H1 (cell line): ENCODE results near the gene RETREG1. TPM values are rescaled to one million over a fixed set of nuclear protein-coding genes. Genes with fewer than 3 reads are reported as not detected.

Source experiments
- CTCF ChIA-PET: fragments of 300-600 bp; sonication (Branson Sonifier 250); formaldehyde crosslinking; loops from one replicate; lab custom pipeline; 2021; ENCODE audit not compliant: partially characterized antibody; lab: Charles Lee
- POLR2A ChIA-PET: fragments of 300-600 bp; sonication (Branson Sonifier 250); formaldehyde crosslinking; loops from one replicate; lab custom pipeline; 2021; ENCODE audit warnings: inconsistent platforms; ENCODE audit not compliant: partially characterized antibody; lab: Charles Lee
- DNase-seq, 2 experiments: peaks; one replicate each; pipeline versions ENCODE4 v3.0.0 to v3.0.0-alpha.2; 2010 to 2022; ENCODE audit warnings: low spot score in 2 of 2, low read depth in 1 of 2, mixed read lengths in 1 of 2
- FAIRE-seq: peaks from 2 replicates; lab custom pipeline; 2011; peaks lifted over from hg19 to GRCh38; lab: Jason Lieb, UNC
- H2AFZ ChIP-seq: 2 replicates; pipeline ENCODE4 v1.8.1; 2012; ENCODE audit warnings: low read length, inconsistent platforms
- H2AK5ac ChIP-seq: 2 replicates; pipeline ENCODE4 v1.6.1; 2013; ENCODE audit warnings: low read depth, low read length
- H2BK120ac ChIP-seq: replicated peaks from 2 replicates; pipeline ENCODE3; 2013; ENCODE audit warnings: low read depth, low read length, inconsistent platforms
- H2BK12ac ChIP-seq: 2 replicates; pipeline ENCODE4 v1.6.1; 2013; ENCODE audit warnings: low read depth, low read length
- H2BK15ac ChIP-seq: 2 replicates; pipeline ENCODE4 v1.6.1; 2013; ENCODE audit warnings: low read length
- H2BK20ac ChIP-seq: 2 replicates; pipeline ENCODE4 v1.6.1; 2013; ENCODE audit warnings: low read length
- H2BK5ac ChIP-seq: 2 replicates; pipeline ENCODE4 v1.6.1; 2013; ENCODE audit warnings: low read depth, low read length
- H3K14ac ChIP-seq: 2 replicates; pipeline ENCODE4 v1.6.1; 2013; ENCODE audit warnings: inconsistent platforms; ENCODE audit not compliant: insufficient read length
- H3K18ac ChIP-seq: 2 replicates; pipeline ENCODE4 v1.6.1; 2013; ENCODE audit warnings: low read length; ENCODE audit errors: extremely low read depth
- H3K23ac ChIP-seq: 2 replicates; pipeline ENCODE4 v1.6.1; 2013; ENCODE audit warnings: inconsistent platforms; ENCODE audit not compliant: insufficient read length
- H3K23me2 ChIP-seq: 2 replicates; pipeline ENCODE4 v1.6.1; 2013; ENCODE audit warnings: low read depth, low read length
- H3K27ac ChIP-seq: 2 replicates; pipeline ENCODE4 v1.6.1; 2011; ENCODE audit warnings: low read depth, low read length, inconsistent platforms
- H3K27me3 ChIP-seq, 4 experiments: replicated peaks in 1 of 4; 1 replicate in 1 of 4; 2 replicates in 3 of 4; pipeline versions ENCODE4 v1.6.1 to v1.8.1; 2011 to 2013; ENCODE audit warnings: low read length in 3 of 4, mild to moderate bottlenecking in 3 of 4, inconsistent platforms in 2 of 4, mixed read lengths in 2 of 4, moderate library complexity in 1 of 4; ENCODE audit not compliant: control insufficient read depth in 3 of 4, insufficient read depth in 3 of 4; ENCODE audit errors: extremely low read depth in 1 of 4
- H3K36me3 ChIP-seq, 4 experiments: 2 replicates each; pipeline versions ENCODE4 v1.6.1 to v1.8.1; 2011 to 2013; ENCODE audit warnings: mild to moderate bottlenecking in 4 of 4, low read length in 3 of 4, moderate library complexity in 2 of 4, control low read depth in 1 of 4, inconsistent platforms in 1 of 4; ENCODE audit not compliant: insufficient read depth in 4 of 4, control insufficient read depth in 2 of 4
- H3K4ac ChIP-seq: replicated peaks from 2 replicates; pipeline ENCODE3; 2013; ENCODE audit warnings: low read length, low read depth, mixed read lengths, inconsistent platforms; ENCODE audit not compliant: insufficient read length
- H3K4me1 ChIP-seq, 4 experiments: replicated peaks in 1 of 4; 1 replicate in 1 of 4; 2 replicates in 3 of 4; pipeline versions ENCODE4 v1.6.1 to v1.8.1; 2011 to 2013; ENCODE audit warnings: low read length in 3 of 4, inconsistent platforms in 2 of 4, mixed read lengths in 1 of 4; ENCODE audit not compliant: insufficient read depth in 4 of 4, control insufficient read depth in 3 of 4
- H3K4me2 ChIP-seq, 2 experiments: 2 replicates each; pipeline versions ENCODE4 v1.6.1 to v1.8.1; 2011 to 2013; ENCODE audit warnings: low read depth in 2 of 2, low read length in 2 of 2, control low read depth in 1 of 2, inconsistent platforms in 1 of 2, mild to moderate bottlenecking in 1 of 2; ENCODE audit not compliant: insufficient read depth in 1 of 2
- H3K4me3 ChIP-seq, 4 experiments: fragments of 200-600, 300-600 bp in 1 of 4; sonication (generic), shearing (Covaris generic), sonication (Bioruptor Twin) in 1 of 4; 2 replicates each; pipeline versions ENCODE4 v1.5.1 to v1.8.1; 2011 to 2016; ENCODE audit warnings: low read length in 4 of 4, low read depth in 3 of 4, control low read depth in 2 of 4, inconsistent platforms in 2 of 4, mild to moderate bottlenecking in 2 of 4, mixed read lengths in 1 of 4, moderate library complexity in 1 of 4; ENCODE audit not compliant: insufficient read depth in 2 of 4; ENCODE audit errors: extremely low read depth in 1 of 4
- H3K56ac ChIP-seq: replicated peaks from 2 replicates; pipeline ENCODE3; 2013; ENCODE audit warnings: low read depth, mild to moderate bottlenecking, mixed read lengths, low read length, inconsistent platforms; ENCODE audit not compliant: insufficient read length
- H3K79me1 ChIP-seq: 2 replicates; pipeline ENCODE4 v1.6.1; 2013; ENCODE audit warnings: low read depth, low read length, control low read depth
- H3K79me2 ChIP-seq, 2 experiments: 2 replicates each; pipeline versions ENCODE4 v1.6.1 to v1.8.1; 2012 to 2013; ENCODE audit warnings: low read length in 2 of 2, mild to moderate bottlenecking in 2 of 2, inconsistent platforms in 1 of 2; ENCODE audit not compliant: insufficient read depth in 2 of 2, control insufficient read depth in 1 of 2
- H3K9ac ChIP-seq, 4 experiments: replicated peaks in 1 of 4; 1 replicate in 1 of 4; 2 replicates in 3 of 4; pipeline versions ENCODE4 v1.6.1 to v1.8.1; 2011 to 2013; ENCODE audit warnings: low read depth in 3 of 4, low read length in 3 of 4, control low read depth in 2 of 4, mild to moderate bottlenecking in 2 of 4, moderate library complexity in 2 of 4, inconsistent platforms in 1 of 4; ENCODE audit errors: extremely low read depth in 1 of 4
- H3K9me3 ChIP-seq, 2 experiments: 2 replicates each; pipeline versions ENCODE4 v1.6.1 to v1.8.1; 2012 to 2013; ENCODE audit warnings: mild to moderate bottlenecking in 2 of 2, moderate library complexity in 2 of 2, control low read depth in 1 of 2, inconsistent platforms in 1 of 2, low read depth in 1 of 2, low read length in 1 of 2, mixed read lengths in 1 of 2; ENCODE audit not compliant: insufficient read depth in 2 of 2
- H4K20me1 ChIP-seq, 2 experiments: replicated peaks in 1 of 2; 2 replicates each; pipeline versions ENCODE3 to v1.8.1; 2011 to 2013; ENCODE audit warnings: inconsistent platforms in 2 of 2, low read length in 2 of 2, mild to moderate bottlenecking in 1 of 2; ENCODE audit not compliant: insufficient read depth in 2 of 2, control insufficient read depth in 1 of 2
- H4K5ac ChIP-seq: 2 replicates; pipeline ENCODE4 v1.6.1; 2013; ENCODE audit warnings: low read length, low read depth, mixed read lengths, inconsistent platforms; ENCODE audit not compliant: insufficient read length
- H4K8ac ChIP-seq: 2 replicates; pipeline ENCODE4 v1.8.0; 2013; ENCODE audit warnings: mild to moderate bottlenecking, moderate library complexity, low read length, inconsistent platforms; ENCODE audit not compliant: insufficient read depth; ENCODE audit errors: extremely low read depth
- H4K91ac ChIP-seq: replicated peaks from 2 replicates; pipeline ENCODE3; 2013; ENCODE audit warnings: low read length, mixed read lengths, inconsistent platforms; ENCODE audit not compliant: insufficient read length
- CREB1 ChIP-seq: IDR thresholded peaks from 2 replicates; pipeline ENCODE4 v1.6.1; 2012; ENCODE audit warnings: inconsistent platforms
- ZNF274 ChIP-seq: IDR thresholded peaks from 2 replicates; pipeline ENCODE4 v1.7.0; 2012; ENCODE audit warnings: low read length, borderline replicate concordance; ENCODE audit errors: extremely low read depth
- WGBS, 2 experiments: shearing (Covaris generic) in 1 of 2; methylation state at CpG; one replicate each; pipeline versions ENCODE4 v1.1.6 to v1.1.7; 2013 to 2015; ENCODE audit warnings: low lambda C conversion rate in 2 of 2, mixed read lengths in 2 of 2, inconsistent platforms in 1 of 2, low coverage in 1 of 2, missing lambda C conversion rate in 1 of 2; ENCODE audit not compliant: insufficient replicate concordance in 2 of 2, insufficient coverage in 1 of 2, insufficient read length in 1 of 2; ENCODE audit errors: extremely low coverage in 1 of 2, missing lambda C conversion rate in 1 of 2; 5-methylcytosine and 5-hydroxymethylcytosine counted together
- polyA plus RNA-seq, 7 experiments: library from polyadenylated mRNA; depleted of rRNA in 3 of 7; stranded (reverse) in 5 of 7; unstranded in 2 of 7; fragments of >200 nt in 5 of 7; fragments of 200-250 nt in 2 of 7; gene quantifications; 1 replicate in 5 of 7; 2 replicates in 1 of 7; 4 replicates in 1 of 7; pipeline versions ENCODE4 v1.2.1 to v1.2.3, GENCODE V29; 2011 to 2013; ENCODE audit warnings: missing spikeins in 2 of 7, mixed read lengths in 2 of 7
- total RNA-seq: library from RNA; stranded (reverse); fragmentation: NEBNext Ultra II Directional; extraction: Animal tissue kit (Norgen Biotek cat#: 25700); gene quantifications from 2 replicates; pipeline ENCODE4 v1.2.1, GENCODE V29; 2021

RETREG1 gene
- total and polyA plus RNA-seq, 2 of the 8 experiments (the other 6 are each of a cell fraction or from before 2014, with no cell fraction given), result 0.62 to 1.9 TPM

DNA sequence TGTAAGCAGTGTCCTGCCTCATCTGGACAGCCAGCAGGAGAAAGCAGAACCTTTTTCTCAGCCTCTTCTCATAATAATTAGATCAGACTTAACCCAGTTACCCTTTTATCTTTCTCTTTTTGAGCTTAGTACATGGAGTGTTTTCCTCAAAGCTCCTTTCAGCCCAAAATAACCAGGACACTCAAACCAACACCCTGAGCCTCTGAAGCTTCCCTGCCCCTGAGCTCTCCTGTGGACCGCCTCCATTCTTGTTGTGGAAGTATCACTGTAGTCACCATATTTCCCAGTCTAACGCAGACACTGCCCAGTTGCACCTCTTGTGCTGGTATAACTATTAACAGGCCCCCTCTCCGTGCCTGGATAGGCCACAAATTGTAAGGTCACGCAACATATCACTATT is 97.4 kb downstream of the RETREG1 start:
- H4K5ac ChIP-seq, result no peak overlapping the region
- no peaks in the 10 kb centered on the region for H3K4me1 ChIP-seq
- no peak for FAIRE-seq
- POLR2A ChIA-PET, result interaction anchor here (0.6 kb wide), 1 partner anchor 602 kb away, joined by 3 read pairs; no protein-coding TSS in a partner anchor
- no peak overlapping the region for H3K9ac ChIP-seq
- no peak overlapping the region for H3K4ac ChIP-seq
- no peaks in the 10 kb centered on the region for H3K9me3 ChIP-seq
- no peak overlapping the region for H3K4me3 ChIP-seq
- no peak overlapping the region for H2BK20ac ChIP-seq
- H4K91ac ChIP-seq, result no peak overlapping the region
- H3K79me1 ChIP-seq, result no peaks in the 10 kb centered on the region
- no peak overlapping the region for H3K23ac ChIP-seq
- no peak overlapping the region for H3K56ac ChIP-seq
- H3K4me2 ChIP-seq, result no peak overlapping the region
- no peak overlapping the region for H4K8ac ChIP-seq
- DNase-seq, result no peak
- H3K27ac ChIP-seq, result no peak overlapping the region
- H4K20me1 ChIP-seq, result no peaks in the 10 kb centered on the region
- no peak overlapping the region for H2BK12ac ChIP-seq
- H2BK120ac ChIP-seq, result no peak overlapping the region
- no peaks in the 10 kb centered on the region for H3K23me2 ChIP-seq
- H2BK5ac ChIP-seq, result no peak overlapping the region
- H3K27me3 ChIP-seq, result no peaks in the 10 kb centered on the region
- CTCF ChIA-PET, result interaction anchor here (1.0 to 1.4 kb wide), 3 partner anchors 9 to 63 kb away, joined by 3 to 4 read pairs (median 3); no protein-coding TSS in a partner anchor
- H3K14ac ChIP-seq, result no peak overlapping the region
- H2AK5ac ChIP-seq, result no peak overlapping the region
- H2AFZ ChIP-seq, result no peak overlapping the region
- H3K36me3 ChIP-seq, result no peaks in the 10 kb centered on the region
- WGBS, 2 experiments, result 88% methylated on average over 4 of the region's 4 CpGs; no CpG with 5 or more reads in 1 of the 2 experiments
- H3K79me2 ChIP-seq, result no peaks in the 10 kb centered on the region
- no peak overlapping the region for H3K18ac ChIP-seq
- H2BK15ac ChIP-seq, result no peak overlapping the region
- TF ChIP-seq ZNF274 (no peak), CREB1 (no peak)
